Choroid plexus epithelial cell (primary cell): ENCODE results near the gene BRI3.
"Not testable (repeated sequence)": the region's sequence is repeated elsewhere in the genome, so short reads cannot be mapped to it uniquely, and the experiment has no call there.

Experiments used
- DNase-seq: peaks from one replicate; pipeline ENCODE4 v3.0.0-alpha.2; 2010; ENCODE audit warnings: low read depth
- H3K4me3 ChIP-seq: 2 replicates; pipeline ENCODE4 v1.5.1; 2011; ENCODE audit warnings: low read depth, mild to moderate bottlenecking, control low read depth, low read length, moderate library complexity
- TF ChIP-seq, protein P1 (sequence below): conservative IDR thresholded peaks from 2 replicates; pipeline ENCODE4 v1.5.1; 2011; ENCODE audit warnings: low read depth, mild to moderate bottlenecking, control low read depth, inconsistent platforms, low read length, moderate library complexity

Gene BRI3

DNA sequence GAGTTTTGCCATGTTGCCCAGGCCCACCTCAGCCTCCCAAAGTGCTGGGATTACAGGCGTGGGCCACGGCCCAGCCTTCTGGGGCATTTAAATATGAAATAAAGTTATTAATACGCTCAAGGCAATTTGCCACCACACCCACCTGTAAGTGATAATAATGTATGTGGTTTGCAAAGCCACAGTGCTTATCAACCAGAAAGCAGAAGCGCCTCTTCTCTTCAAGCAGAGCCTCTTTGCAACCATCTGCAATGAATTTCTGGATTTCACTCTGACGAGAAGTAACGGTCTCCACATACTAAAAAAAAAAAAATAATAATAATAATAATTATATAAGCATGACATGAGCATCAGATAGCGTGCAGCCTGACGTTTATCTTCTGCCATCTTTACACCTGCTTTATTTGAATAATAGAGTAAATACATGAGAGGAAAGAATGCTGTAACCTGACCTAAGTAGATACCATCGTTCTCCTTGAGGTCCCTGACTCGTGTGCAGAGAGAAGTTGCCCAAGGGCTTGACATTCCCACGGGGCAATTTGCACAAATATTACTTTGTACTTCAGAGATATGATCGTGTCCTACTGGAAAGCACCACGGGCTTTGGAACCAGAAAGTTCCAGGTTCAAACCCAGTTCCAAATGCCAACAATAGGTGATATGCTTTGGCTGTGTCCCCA, 34.0 kb downstream of the BRI3 start:
- DNase-seq: no peak
- no peak overlapping the region for H3K4me3 ChIP-seq
- TF ChIP-seq, protein P1, sequence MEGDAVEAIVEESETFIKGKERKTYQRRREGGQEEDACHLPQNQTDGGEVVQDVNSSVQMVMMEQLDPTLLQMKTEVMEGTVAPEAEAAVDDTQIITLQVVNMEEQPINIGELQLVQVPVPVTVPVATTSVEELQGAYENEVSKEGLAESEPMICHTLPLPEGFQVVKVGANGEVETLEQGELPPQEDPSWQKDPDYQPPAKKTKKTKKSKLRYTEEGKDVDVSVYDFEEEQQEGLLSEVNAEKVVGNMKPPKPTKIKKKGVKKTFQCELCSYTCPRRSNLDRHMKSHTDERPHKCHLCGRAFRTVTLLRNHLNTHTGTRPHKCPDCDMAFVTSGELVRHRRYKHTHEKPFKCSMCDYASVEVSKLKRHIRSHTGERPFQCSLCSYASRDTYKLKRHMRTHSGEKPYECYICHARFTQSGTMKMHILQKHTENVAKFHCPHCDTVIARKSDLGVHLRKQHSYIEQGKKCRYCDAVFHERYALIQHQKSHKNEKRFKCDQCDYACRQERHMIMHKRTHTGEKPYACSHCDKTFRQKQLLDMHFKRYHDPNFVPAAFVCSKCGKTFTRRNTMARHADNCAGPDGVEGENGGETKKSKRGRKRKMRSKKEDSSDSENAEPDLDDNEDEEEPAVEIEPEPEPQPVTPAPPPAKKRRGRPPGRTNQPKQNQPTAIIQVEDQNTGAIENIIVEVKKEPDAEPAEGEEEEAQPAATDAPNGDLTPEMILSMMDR: no peak

DNA sequence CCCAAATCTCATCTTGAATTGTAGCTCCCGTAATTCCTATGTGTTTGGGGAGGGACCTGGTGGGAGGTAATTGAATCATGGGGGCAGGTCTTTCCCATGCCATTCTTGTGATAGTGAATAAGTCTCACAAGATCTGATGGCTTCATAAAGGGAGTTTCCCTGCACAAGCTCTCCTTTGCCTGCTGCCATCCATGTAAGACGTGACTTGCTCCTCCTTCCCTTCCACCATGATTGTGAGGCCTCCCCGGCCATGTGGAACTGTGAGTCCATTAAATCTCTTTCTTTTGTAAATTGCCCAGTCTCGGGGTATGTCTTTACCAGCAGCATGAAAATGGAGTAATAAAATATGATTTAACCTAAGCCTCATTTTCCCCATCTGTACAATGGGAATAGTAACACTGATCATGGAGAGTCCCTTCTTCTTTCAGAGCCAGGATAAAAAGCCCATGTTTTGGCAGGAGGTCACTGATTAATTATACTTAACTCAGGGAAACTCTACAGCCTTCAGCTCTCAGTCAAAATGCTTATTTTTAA, 34.6 kb downstream of the BRI3 start:
- DNase-seq, H3K4me3 ChIP-seq: not testable (repeated sequence)

- no peak overlapping the region for H3K4me3 ChIP-seq
- TF ChIP-seq, protein P1: no peak
- no peak for DNase-seq
Measured at GRCh38 chr7:98317366-98318040, 36.0 kb downstream of the BRI3 start.

DNA sequence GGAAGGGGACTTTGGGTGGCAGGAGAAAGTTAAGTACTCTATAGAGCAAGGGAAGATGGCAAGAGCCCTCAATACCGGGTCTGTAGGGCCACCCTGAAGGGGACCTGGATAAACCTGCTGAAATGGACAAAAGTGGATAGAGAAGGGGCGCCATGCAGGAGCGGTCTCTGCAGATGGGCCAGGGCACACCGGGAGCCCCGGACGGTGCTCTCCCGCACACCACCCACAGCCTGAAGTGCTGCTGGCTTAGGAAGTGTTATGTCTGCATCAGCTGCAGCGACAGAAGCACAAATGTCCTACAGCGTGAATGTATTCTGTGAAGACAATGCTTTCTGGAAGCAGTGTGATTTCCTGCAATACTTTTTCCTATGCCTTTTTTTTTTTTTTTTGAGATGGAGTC, 37.7 kb downstream of the BRI3 start:
- no peak for DNase-seq
- TF ChIP-seq, protein P1: no peak

DNA sequence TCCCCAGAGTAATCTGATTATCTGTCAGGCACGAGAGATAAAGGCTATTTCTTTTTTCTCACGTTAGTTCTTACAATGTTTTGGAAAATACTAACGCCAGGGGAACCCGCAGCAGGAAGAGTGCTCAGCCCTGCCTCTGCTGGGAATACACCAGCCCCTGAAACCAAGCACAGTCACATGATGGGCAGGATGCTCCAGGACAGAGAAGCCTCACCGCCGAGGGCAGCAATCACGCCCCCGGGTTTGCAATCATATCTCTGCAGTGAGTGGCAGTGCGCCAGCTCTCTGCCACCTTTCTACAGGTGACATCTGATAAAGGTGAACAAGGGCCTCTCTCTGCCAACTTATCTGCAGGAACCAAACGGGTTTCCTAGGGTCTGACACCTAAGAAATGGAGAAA, 39.8 kb downstream of the BRI3 start:
- TF ChIP-seq, protein P1: no peak
- H3K4me3 ChIP-seq: no peak overlapping the region
- DNase-seq: peak; percentile 30

More for the DNA sequence above, 37.7 kb downstream of the BRI3 start:
- no peak overlapping the region for H3K4me3 ChIP-seq

DNA sequence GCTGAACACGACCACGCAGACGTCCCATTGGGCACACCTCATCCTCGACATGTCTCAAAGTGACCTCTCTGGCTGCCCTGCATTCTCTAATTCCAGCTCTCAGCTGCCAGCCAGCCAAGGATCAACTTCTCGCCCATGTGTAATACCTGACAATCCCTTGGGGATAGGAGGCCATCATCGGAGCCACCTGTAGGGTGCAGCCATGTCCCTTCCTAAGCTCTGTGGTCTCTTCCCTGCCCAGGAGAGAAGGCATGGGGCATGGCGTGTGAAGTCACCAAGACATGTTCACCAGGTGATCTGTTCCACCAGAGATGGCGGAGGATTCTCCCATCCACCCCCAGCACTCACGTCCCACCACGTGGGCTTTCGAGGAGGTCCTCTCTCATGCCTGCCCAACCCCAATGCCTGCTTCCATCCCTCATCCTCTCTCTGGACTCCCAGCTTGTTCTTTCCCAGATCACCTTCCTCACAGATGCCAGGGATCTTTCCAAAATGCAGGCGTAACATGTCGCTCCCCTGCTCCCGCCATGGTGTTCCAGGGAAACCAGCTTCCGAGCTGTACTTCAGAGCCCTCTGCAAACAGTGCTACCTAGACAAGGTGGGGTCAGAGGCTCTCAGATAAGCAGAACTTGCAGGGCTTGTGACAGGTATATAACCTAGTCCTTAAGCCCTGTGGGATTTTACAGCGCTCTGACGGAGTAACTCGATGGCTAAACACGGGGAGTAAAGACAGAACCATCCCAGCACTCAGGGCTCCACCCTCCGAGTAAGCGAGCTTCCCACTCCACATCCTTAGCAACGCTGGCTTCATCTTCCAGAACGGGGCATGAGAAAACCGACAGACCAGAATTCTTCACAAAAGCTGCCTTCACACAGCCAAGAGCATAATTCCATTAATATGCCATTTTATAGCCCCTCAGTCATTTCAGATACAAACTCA, 41.1 kb downstream of the BRI3 start:
- peak; percentile 24 for DNase-seq
- TF ChIP-seq, protein P1: no peak

More for the DNA sequence above, 41.1 kb downstream of the BRI3 start:
- H3K4me3 ChIP-seq: no peak overlapping the region
